GM19397 (cell line): ENCODE results near the gene PTH1R.

Experiments used
- ATAC-seq: cut with Tn5 transposase; IDR thresholded peaks from one replicate; pipeline ENCODE4 v1.9.1; 2021; ENCODE audit warnings: mild to moderate bottlenecking, moderate library complexity; ENCODE audit not compliant: unreplicated experiment

The PTH1R gene

DNA sequence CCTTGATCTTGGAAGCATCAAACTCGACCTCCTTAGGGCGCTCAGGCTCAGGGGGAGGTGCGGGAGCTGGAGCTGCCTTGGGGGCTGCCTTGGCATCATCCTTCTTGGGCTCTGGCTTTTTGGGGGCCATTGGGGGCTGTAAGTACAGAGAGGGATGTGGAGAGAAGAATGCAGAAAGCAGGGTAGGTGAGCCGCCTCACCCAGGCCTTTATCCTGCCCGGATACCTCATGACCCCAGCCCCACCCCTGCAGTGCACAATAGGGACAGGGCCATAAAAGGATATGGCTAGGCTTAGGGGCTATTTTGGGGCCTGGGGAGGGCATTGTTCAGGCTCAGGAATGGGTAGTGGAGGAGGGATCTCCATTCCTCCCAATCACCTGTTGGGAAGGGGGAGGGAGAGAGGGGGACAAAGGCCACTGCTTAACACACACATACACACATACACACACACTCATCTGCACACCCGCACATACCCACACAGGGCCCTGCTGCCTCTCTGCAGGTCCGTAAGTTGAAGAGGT is 14.2 kb upstream of the PTH1R start, which contains the start of gene MYL3:
MYL3 (minus strand) TSS at position 184 of the 522 bp plus-strand sequence; CDS start at position 130, 54 bp downstream.
- ATAC-seq = no peak

- no peak for ATAC-seq
Observed at GRCh38 chr3:46864061-46864881, 13.2 kb upstream of the PTH1R start.

GRCh38 chr3:46865031-46865507 is 12.5 kb upstream of the PTH1R start:
- ATAC-seq = no peak

DNA sequence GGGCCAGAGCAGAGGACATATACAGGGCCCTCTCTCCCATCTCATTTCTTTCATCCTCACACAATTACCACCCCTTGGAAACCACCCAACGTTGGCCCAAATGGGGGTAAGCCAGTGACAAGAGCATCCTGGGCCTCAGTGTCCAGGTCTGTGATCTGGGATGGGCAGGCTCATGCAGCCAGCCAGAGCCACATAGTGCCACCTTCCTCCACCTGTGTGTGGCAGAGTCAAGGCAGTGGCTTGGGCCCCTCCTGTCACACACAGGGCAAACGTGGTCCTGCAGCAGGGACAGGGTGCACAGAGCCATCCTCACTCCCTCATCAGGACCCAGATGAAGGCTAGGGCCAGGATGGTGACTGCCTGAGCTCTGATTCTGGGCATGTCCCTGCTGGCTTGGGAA is 12.0 kb upstream of the PTH1R start:
- no peak for ATAC-seq

- no peak for ATAC-seq
Observed at GRCh38 chr3:46866032-46866595, 11.4 kb upstream of the PTH1R start.

DNA sequence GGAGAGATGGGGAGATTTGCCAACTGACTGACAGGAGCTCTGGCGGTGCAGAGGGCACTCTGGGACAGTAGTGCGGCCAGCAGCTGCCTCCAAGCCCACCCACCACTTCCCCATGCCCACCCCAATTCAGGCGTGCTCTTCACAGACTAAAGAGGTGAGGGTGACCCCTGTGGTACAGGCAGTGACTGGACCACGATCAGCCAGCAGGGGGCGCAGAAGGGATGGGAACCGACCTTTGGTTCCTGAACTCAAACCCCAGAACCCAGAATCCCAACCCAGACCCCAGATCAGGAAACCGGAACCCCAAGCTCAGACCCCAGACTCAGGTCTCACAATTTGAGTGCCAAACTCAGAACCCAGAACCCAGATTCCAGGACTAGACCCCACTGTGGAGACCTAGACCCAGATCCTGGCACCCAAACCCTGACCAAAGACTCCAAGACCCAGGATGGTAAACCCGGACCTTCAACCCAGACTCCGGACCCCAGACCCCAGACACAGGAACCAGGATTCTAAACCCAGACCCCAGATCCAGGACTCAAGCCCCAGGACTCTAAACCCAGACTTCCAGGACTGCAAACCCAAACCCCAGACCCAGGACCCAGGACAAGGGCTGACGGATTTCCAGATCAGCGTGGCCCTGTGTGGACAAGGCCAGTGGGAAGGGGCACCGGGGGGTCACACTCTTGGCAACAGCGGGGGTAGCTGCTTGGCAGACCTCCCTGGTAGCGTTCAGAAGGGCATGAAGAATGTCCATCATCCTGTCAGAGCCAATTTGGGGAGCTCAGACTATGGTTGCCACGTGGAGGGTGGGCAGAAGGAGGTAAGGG is 10.6 kb upstream of the PTH1R start:
- ATAC-seq = no peak

DNA sequence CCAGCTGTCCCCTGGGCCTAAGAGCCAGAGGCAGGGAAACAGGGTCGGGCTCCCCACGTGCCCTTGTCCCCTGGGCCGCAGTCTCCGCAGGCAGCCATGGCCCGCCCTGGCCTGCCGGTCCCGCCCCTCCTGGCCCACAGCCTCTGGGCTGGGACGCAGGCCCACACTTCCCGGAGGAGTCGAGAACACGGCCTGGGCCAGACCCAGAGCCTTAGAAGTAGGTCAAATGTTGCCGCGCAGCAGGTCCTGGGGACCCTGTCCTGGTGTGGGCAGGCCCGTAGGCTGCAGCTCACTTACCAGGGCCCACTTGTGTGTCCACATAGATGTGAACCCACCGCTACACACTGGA is 10.0 kb upstream of the PTH1R start:
- ATAC-seq = no peak

DNA sequence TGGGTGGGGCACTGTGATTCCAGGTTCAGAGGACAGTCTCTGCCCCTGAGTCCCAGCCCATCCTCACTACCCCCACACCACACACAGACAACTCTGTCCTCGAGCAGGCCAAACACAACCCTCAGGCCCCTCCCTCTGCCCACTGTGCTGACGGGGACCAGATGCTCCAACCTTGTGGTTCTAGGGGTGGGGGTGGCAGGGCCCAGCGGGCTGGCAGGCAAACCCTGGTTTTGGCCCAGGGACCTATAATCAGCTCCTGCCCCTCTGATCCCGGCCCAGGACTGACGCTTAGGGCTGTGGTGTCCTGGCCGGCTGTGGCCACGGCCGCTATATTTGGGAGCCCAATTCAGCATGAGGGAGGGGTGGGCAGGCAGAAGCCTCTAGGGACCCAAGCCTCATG is 9.2 kb upstream of the PTH1R start:
- ATAC-seq = no peak

GRCh38 chr3:46868948-46869347 is 8.6 kb upstream of the PTH1R start:
- no peak for ATAC-seq

DNA sequence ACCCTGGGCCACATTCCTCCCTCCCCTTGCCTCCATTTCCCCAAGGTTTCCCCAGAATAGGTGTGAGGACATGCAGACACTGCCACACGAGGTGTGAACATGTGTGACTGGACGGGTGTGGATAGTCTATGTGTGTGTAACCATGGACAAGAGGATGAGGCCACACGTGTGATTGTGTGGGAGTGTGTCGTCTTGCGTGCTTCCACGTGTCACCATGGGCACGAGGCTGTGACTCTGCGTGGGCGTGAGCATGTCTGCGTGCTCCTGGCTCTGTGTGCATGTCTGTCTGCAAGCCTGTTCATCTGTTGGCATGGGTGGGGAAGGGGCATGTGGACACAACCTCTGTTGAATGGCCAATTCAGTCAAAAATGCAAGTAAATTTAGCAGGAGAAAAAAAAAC is 8.1 kb upstream of the PTH1R start:
- ATAC-seq = no peak

DNA sequence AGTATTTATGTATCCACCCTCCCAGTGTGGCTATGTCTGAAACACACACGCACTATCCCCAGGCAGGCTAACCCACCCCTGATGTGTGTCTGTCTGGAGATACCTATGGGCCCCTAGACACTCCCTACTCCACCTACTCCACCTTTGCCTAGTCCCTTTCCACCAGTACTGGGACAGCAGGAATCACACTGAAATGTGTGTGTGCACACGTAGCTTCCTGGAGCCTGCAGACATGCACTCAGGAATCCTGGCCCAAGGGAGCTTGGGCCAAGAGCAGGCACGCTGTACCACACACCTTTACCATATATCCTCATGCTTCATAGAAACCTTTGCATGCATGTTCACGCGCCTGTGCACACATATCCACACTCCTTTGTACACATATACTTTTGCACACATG is 6.9 kb upstream of the PTH1R start:
- ATAC-seq = no peak

DNA sequence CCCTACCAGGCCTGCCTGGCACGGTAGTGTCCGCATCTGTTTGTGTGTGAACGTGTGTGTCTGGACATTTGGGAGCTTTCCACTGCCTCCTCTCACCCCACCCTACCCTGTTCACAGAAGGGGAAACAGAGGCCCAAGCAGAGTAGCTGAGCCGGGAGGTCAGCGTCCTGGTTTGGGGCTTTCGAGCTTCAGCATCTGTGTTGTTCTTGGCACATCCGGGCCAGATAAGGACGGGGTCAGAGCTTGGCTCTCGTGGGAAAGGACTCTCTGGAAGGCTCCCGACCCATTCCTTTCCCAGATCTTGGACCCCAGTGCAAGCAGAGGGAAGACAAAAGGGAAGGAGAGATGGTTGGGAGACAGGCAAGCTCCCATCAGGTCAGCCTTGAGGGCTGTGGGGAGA is 6.3 kb upstream of the PTH1R start:
- ATAC-seq = no peak

DNA sequence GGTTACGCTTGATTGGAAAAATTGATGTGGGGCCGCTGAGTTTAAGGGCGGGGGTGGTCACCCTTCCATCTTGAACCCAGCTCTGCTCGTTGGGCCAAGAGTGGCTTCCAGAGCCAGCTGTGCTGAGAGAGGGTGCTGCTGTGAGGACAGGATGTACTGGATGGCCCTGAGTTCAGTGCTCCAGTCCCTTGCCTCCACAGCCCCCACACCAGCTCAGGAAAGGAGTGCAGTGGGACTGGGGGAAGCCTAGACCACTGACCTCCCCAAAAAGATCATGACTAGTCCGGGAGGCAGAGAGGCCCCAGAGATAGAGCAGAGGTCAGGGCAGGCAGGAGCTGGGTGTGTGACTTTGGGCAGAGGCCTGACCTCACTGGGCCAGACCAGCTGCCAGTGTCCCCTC is 4.0 kb upstream of the PTH1R start:
- ATAC-seq = no peak

GRCh38 chr3:46874430-46874829 is 3.1 kb upstream of the PTH1R start:
- ATAC-seq = no peak

GRCh38 chr3:46875560-46875959 is 2.0 kb upstream of the PTH1R start:
- ATAC-seq = no peak

DNA sequence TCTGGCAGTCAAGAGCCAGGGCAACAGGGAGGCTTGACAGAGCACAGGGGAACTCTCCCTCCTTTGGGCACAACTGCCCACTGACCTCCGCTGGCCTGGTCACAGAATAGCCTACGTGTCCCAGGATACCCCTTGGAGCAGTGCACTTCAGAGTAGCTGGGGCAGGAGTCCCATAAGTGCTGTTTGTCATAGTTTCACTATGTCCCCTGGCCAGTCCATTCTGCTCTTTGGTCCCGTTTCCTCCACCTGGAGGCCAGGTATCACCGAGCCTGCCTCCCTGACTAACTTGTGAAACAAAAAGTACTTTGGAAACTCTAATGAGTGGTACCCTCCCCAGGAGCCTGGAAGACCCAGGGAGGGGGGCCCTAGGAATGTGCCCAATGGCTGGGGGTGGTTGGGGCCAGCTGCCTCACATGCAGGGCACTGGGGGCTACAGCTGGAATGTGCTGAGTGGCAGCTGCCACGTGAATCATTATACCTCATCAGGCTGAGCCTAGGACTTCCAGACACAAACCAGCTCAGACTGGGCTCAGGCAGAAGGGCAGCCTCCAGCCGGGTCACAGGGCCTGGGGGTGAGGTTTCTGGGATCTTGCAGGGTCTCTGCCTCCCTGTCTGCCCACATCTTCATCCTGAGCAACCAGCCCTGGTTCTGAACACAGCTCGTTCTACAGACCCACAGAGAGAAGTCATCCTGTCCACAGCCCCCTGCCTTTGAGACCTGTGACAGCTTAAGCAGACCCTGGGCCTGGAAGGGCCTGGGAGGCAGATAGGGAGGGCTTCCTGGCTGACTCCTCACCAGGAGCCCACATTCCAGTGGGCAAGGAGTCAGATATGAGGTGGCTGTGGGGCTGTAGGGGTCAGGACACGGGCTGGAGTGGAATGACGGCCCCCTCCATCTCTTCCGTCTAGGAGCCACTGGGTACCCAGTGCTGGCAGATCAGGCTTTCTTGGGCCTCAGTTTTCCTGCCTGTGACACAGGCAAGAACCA is 914 bp upstream of the PTH1R start:
- ATAC-seq = no peak

DNA sequence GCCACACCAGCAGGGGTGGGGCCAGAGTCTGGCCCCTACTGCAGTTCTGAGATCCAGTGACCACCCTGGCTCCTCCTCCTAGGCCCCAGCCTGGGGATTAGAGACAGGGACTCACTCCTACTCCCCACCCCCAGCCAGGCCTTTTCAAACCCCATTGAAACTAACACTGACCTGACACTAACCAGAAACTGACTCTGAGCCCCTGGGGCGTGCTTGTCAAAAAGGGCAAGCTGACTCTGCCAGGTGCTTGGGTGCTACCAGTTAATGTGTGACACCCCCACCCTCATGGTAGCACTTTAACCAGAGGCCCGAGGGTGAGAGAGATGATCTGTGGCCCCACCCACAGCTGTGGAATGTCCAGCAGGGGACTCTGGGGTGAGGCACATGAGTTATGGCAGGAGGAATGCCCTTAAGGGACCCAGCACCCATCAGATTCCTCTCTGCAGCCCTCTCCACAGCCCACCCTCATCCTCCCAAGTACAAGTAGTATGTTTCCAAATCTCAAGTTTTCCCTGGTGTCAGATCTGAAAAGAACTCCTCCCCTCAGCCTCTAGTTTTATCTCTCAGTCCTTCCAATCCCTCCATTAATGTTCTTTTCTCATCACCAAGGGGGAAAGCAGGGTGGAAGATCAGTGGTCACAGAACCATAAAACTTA is 1.4 kb downstream of the PTH1R start:
- no peak for ATAC-seq

DNA sequence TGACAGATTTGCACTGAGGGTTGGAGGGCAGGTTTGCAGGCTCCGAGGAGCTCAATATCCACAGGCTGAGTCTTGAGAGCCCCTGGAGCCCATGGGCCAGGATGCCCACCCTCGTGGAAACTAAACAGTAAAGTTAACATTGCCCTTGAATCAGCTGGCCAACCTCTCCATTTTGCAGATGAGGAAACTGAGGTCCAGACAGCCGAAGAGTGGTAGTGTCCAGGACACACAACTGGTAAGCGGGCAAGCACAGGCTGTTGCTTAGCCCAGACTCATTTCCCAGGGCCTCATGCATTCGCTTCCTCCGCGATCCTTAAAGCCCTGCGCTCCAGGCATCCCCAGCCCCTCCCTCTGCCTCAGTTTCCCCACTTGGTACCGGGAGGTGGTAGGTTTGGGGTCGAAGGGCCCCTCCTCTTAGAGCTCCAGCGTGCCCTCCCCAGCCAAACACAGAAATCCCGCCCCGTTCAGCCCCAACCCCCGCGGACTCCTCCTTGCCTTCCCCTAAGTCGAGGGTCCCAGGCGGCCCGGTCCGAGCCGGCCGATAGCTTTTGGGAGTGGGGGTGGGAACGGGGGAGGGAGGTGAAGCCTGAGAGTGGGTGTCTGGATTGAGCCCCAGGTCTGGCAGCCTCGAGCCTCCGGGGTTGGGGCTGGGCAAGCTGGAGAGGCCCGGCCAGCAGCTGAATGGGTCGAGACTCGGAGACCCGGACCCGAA is 3.5 kb downstream of the PTH1R start:
- ATAC-seq = no peak
